ENCODE data around the gene TCP1. TPM values are rescaled to one million over a fixed set of nuclear protein-coding genes. Genes with fewer than 3 reads are reported as not detected.

The TCP1 gene
- total and polyA plus RNA-seq, 2 of the 13 experiments (the other 11 are each of a cell fraction or from before 2014, with no cell fraction given): 116 to 553 TPM

DNA sequence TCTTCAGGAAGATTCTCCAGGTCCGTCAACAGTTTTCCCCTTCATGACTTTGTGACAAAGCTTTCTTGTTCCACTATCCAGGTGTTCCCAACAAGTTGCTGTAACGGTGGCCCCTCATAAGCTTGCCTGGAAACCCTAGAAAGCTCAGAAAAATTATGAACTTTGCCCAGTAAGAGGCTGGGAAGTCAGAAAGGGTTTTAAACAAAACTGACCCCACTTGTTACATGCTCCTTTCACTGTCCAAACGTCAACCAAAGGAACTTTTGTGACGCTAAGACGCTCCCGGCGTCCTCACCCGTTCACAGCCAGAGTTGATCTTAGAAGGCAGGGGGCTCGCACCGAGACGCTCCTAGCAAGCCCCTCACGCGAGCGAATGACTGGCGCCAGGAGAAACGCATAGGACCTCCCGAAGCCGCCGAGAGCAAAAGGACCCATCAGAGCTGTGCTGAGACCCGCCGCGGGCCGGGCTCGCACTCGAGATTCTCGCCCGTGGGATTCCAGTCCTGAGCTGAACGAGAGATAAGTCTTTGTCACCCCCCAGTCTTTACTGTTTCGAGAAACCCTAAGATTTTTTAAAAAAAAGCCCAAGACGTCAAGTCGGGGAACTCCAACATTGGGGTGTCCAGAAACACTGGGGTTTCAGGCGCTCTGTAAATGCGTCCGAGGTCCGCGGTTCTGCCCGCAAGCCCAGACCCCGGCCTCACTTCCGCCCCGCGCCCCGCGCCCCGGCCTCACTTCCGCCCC, 28.1 kb downstream of the TCP1 start (continued):
- TF ChIP-seq ZGPAT (CRISPR knock-in tag; IDR thresholded peaks at IDR 0.05): 0 out of 2 replicates have a peak, but pooled peaks have one; percentile 4
- TF ChIP-seq AGO2 (optimal IDR thresholded peaks at IDR 0.05; ENCODE audit: low read depth, low read length): peak; percentile 29
- no peak; the same call in 1 of the 2 replicates for TF ChIP-seq ELF4 (CRISPR knock-in tag; IDR thresholded peaks at IDR 0.05; ENCODE audit: borderline replicate concordance)
- no peak; the same call in 1 of the 2 replicates for TF ChIP-seq POGK (CRISPR knock-in tag; conservative IDR thresholded peaks at IDR 0.05)
- TF ChIP-seq AHDC1 (CRISPR knock-in tag; IDR thresholded peaks at IDR 0.05; ENCODE audit: borderline replicate concordance): no peak
- TF ChIP-seq ZNF24 (IDR thresholded peaks at IDR 0.05): no peak
- TF ChIP-seq ZNF235 (CRISPR knock-in tag; IDR thresholded peaks at IDR 0.05; ENCODE audit: borderline replicate concordance): 0 out of 2 replicates have a peak, but pooled peaks have one; percentile 10

Measured in HepG2 (cell line).